Uterus (tissue), 2 donors: ENCODE data around the gene NAE1.

ENCODE experiments used
- CTCF ChIP-seq, 4 experiments: fragments of 200-600 bp in 2 of 4; fragments of 450-650 bp in 2 of 4; sonication (generic) in 2 of 4; IDR thresholded peaks; one replicate each; pipeline ENCODE4 v1.5.1; 2016 to 2019; ENCODE audit warnings: antibody characterized with exemption in 4 of 4, mild to moderate bottlenecking in 2 of 4, moderate library complexity in 1 of 4
- POLR2A ChIP-seq, 2 donors: fragments of 450-650 bp; IDR thresholded peaks; one replicate each; pipeline ENCODE4 v1.6.1; 2016; ENCODE audit warnings: antibody characterized with exemption in 2 of 2, mild to moderate bottlenecking in 1 of 2, moderate library complexity in 1 of 2

GRCh38 chr16:66832190-66832589, 1.4 kb upstream of the NAE1 start:
- TF ChIP-seq CTCF (IDR thresholded peaks at IDR 0.05) (no peak), POLR2A (IDR thresholded peaks at IDR 0.05) (no peak)
